Body of pancreas (tissue), 4 donors: Measurements from ENCODE around the gene COBL.

Experiments used
- POLR2A ChIP-seq, 3 donors: fragments of 450-650 bp; IDR thresholded peaks; one replicate each; pipeline ENCODE4 v1.6.1; 2016; ENCODE audit warnings: antibody characterized with exemption in 3 of 3, mild to moderate bottlenecking in 2 of 3
- TF ChIP-seq, protein P1 (sequence below), 7 experiments: fragments of 450-650 bp in 4 of 7; fragments of 200-600 bp in 3 of 7; sonication (generic) in 3 of 7; IDR thresholded peaks; one replicate each; pipeline ENCODE4 v1.5.1; 2016 to 2019; ENCODE audit warnings: antibody characterized with exemption in 7 of 7

DNA sequence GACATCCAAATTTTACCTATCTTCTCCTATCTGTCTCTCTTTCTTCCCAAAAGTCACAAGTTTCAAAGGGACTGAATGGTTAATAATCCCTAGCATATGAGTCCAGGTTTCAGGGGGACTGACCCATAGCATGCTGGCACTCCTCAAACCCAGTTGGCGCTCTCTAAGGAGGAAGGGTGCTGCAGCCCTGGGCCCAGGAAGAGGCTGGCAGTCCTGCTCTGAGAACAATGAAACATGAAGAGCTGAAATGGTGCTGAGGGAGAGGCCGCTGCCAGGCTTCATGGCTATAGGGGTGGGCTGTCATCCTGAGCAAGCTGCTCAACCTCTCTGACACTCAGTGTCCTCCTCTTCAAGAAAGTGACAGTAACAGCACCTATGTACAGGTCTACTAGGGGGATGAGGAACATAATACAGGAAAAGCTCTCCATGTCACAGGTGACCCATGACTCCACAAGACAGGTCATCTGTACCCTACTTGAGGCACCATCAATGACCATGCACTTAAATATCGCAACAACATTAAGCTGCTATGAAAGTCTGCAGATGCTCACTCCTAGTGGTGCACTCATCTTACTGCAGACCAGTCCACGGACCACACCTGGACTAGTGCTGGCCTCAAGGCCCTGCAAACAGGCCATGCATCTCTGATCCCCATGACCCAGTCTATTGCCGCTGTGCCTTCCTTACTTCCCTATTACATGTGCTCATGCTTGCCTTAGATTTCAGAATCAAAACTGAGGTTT, 17.0 kb downstream of the COBL start:
- TF ChIP-seq, protein P1, sequence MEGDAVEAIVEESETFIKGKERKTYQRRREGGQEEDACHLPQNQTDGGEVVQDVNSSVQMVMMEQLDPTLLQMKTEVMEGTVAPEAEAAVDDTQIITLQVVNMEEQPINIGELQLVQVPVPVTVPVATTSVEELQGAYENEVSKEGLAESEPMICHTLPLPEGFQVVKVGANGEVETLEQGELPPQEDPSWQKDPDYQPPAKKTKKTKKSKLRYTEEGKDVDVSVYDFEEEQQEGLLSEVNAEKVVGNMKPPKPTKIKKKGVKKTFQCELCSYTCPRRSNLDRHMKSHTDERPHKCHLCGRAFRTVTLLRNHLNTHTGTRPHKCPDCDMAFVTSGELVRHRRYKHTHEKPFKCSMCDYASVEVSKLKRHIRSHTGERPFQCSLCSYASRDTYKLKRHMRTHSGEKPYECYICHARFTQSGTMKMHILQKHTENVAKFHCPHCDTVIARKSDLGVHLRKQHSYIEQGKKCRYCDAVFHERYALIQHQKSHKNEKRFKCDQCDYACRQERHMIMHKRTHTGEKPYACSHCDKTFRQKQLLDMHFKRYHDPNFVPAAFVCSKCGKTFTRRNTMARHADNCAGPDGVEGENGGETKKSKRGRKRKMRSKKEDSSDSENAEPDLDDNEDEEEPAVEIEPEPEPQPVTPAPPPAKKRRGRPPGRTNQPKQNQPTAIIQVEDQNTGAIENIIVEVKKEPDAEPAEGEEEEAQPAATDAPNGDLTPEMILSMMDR (IDR thresholded peaks at IDR 0.05) = no peak
- no peak for TF ChIP-seq POLR2A (IDR thresholded peaks at IDR 0.05)
